Measurements from ENCODE around the gene CTNNBL1.

The CTNNBL1 gene

GRCh38 chr20:37737826-37738420 is 44.1 kb downstream of the CTNNBL1 start:
- no peak for DNase-seq (ENCODE audit: low read depth)
- TF ChIP-seq, protein P1, sequence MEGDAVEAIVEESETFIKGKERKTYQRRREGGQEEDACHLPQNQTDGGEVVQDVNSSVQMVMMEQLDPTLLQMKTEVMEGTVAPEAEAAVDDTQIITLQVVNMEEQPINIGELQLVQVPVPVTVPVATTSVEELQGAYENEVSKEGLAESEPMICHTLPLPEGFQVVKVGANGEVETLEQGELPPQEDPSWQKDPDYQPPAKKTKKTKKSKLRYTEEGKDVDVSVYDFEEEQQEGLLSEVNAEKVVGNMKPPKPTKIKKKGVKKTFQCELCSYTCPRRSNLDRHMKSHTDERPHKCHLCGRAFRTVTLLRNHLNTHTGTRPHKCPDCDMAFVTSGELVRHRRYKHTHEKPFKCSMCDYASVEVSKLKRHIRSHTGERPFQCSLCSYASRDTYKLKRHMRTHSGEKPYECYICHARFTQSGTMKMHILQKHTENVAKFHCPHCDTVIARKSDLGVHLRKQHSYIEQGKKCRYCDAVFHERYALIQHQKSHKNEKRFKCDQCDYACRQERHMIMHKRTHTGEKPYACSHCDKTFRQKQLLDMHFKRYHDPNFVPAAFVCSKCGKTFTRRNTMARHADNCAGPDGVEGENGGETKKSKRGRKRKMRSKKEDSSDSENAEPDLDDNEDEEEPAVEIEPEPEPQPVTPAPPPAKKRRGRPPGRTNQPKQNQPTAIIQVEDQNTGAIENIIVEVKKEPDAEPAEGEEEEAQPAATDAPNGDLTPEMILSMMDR (conservative IDR thresholded peaks at IDR 0.05; ENCODE audit: control insufficient read depth, insufficient read depth, low read depth, low read length): no peak
- H3K4me3 ChIP-seq (ENCODE audit: control insufficient read depth, low read depth, low read length): no peak overlapping the region

GRCh38 chr20:37741055-37741454 is 47.2 kb downstream of the CTNNBL1 start:
- TF ChIP-seq, protein P1 (conservative IDR thresholded peaks at IDR 0.05; ENCODE audit: control insufficient read depth, insufficient read depth, low read depth, low read length): no peak
- H3K4me3 ChIP-seq (ENCODE audit: control insufficient read depth, low read depth, low read length): no peak overlapping the region
- peak; percentile 65 for DNase-seq (ENCODE audit: low read depth)

DNA sequence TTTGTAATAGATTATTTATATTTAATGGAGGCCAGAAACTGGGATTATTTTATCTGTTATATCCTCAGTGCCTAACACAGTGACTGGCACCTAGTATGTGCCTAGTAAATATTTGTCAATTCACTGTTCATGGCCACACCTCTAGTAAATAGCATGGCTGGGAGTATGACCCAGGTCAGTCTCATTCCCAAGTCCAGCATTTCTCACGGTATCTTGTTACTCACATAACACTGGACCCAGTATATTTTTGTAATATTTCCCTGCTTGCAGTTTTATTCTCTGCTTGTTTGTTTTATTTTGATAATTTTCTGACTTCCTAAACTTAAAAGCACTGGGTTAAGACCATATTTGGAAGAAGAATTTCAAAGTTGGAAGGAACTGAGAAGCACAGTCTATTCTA is 47.7 kb downstream of the CTNNBL1 start:
- TF ChIP-seq, protein P1 (conservative IDR thresholded peaks at IDR 0.05; ENCODE audit: control insufficient read depth, insufficient read depth, low read depth, low read length): no peak
- H3K4me3 ChIP-seq (ENCODE audit: control insufficient read depth, low read depth, low read length): no peak overlapping the region
- DNase-seq (ENCODE audit: low read depth): no peak

- DNase-seq (ENCODE audit: low read depth): no peak
- TF ChIP-seq, protein P1 (conservative IDR thresholded peaks at IDR 0.05; ENCODE audit: control insufficient read depth, insufficient read depth, low read depth, low read length): no peak
- no peak overlapping the region for H3K4me3 ChIP-seq (ENCODE audit: control insufficient read depth, low read depth, low read length)
These were observed 48.3 kb downstream of the CTNNBL1 start for GRCh38 chr20:37742131-37742530.

GRCh38 chr20:37744347-37744746 is 50.5 kb downstream of the CTNNBL1 start:
- H3K4me3 ChIP-seq (ENCODE audit: control insufficient read depth, low read depth, low read length): no peak overlapping the region
- no peak for DNase-seq (ENCODE audit: low read depth)
- TF ChIP-seq, protein P1 (conservative IDR thresholded peaks at IDR 0.05; ENCODE audit: control insufficient read depth, insufficient read depth, low read depth, low read length): no peak

GRCh38 chr20:37745553-37745952 is 51.7 kb downstream of the CTNNBL1 start:
- no peak for DNase-seq (ENCODE audit: low read depth)
- H3K4me3 ChIP-seq (ENCODE audit: control insufficient read depth, low read depth, low read length): no peak overlapping the region
- TF ChIP-seq, protein P1 (conservative IDR thresholded peaks at IDR 0.05; ENCODE audit: control insufficient read depth, insufficient read depth, low read depth, low read length): no peak

DNA sequence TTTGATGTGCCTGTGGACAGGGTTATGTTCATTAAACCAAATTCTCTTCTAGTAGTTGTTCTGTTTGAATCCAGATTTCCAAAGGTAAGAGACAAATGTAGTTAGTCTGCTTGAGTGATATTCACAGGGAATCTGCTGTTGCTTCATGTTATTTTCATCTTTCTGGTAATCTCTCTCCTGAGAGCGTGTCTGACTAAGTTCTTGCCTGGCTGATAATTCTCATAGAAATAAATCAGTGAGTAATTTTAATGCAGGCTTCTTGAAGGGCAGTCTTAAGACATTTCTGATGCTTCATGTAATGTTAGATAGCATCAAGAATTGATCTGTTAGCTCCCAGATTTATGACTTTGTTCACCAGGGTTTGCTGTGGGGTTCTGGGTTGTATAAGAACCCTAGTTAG is 54.2 kb downstream of the CTNNBL1 start:
- H3K4me3 ChIP-seq (ENCODE audit: control insufficient read depth, low read depth, low read length): no peak overlapping the region
- no peak for DNase-seq (ENCODE audit: low read depth)
- TF ChIP-seq, protein P1 (conservative IDR thresholded peaks at IDR 0.05; ENCODE audit: control insufficient read depth, insufficient read depth, low read depth, low read length): no peak

All from fibroblast of mammary gland (primary cell).